GM20000 (cell line): Measurements from ENCODE around the gene MET.

Experiments used
- DNase-seq: peaks from one replicate; pipeline ENCODE4 v3.0.0; 2012; ENCODE audit warnings: low spot score
- TF ChIP-seq, protein P1 (sequence below): IDR thresholded peaks from 2 replicates; pipeline ENCODE4 v1.5.1; 2012; ENCODE audit warnings: mild to moderate bottlenecking, control low read depth; ENCODE audit errors: extremely low read depth, missing control alignments

MET gene

DNA sequence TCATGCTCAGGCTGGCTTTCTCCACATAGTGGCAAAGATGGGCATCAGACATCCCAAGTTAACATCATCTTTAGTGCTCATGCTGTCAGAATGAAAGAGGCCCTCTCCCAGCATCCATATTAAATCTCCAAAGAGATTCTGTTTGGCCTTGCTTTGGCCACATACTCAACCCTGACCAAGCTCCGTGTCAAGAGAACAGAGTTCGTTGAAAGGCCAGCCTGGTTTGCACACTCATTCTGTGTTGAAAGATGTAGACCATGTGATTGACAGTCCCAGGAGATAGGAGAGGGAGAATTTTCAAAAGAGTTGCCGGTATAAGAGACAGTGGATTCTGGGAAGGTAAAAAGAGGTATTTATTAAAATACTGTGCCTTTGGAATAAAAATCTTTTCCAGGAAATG lies 19.7 kb downstream of the MET start:
- TF ChIP-seq, protein P1, sequence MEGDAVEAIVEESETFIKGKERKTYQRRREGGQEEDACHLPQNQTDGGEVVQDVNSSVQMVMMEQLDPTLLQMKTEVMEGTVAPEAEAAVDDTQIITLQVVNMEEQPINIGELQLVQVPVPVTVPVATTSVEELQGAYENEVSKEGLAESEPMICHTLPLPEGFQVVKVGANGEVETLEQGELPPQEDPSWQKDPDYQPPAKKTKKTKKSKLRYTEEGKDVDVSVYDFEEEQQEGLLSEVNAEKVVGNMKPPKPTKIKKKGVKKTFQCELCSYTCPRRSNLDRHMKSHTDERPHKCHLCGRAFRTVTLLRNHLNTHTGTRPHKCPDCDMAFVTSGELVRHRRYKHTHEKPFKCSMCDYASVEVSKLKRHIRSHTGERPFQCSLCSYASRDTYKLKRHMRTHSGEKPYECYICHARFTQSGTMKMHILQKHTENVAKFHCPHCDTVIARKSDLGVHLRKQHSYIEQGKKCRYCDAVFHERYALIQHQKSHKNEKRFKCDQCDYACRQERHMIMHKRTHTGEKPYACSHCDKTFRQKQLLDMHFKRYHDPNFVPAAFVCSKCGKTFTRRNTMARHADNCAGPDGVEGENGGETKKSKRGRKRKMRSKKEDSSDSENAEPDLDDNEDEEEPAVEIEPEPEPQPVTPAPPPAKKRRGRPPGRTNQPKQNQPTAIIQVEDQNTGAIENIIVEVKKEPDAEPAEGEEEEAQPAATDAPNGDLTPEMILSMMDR = no peak
- no peak for DNase-seq

DNA sequence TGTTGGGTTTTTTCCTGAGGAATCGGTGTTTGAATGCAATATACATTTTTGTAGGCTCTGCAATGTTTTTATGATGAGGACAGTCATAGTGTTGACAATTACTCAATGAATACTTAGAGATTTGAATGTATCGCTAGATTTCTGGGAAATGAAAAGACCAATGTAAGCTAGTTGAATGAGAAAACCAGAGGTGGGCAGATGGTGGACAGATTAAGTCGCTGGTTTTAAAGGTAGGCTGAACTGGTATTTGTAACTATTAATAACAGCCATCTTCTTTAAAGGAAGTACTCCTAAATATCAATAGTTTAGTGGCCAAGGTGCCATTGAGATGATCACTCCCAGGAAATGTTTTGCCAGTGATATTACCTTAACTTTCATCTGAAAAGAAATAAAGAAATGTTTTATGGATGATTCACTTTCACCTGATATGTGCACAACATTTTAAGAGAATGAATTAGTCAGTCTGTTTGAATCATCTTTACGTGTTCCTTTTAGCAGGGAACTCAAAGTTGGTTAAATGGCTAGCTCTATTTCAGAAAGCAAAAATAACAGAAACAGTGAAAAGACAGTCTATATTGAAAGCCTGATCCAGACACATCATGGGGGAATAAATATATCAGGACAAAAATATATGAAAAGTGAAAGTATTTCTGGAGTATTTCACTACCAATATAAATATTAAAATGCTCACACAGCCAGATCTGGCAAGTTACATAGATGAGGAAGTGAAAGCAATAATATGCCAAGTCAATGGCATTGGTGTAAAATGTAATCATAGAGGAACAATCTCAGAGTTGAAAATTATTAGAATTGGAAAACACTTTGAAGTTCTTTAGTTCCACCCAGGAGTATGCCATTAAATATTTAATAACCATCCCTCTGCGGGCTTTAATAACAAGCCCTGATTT lies 20.7 kb downstream of the MET start:
- no peak for DNase-seq
- TF ChIP-seq, protein P1 = no peak

DNA sequence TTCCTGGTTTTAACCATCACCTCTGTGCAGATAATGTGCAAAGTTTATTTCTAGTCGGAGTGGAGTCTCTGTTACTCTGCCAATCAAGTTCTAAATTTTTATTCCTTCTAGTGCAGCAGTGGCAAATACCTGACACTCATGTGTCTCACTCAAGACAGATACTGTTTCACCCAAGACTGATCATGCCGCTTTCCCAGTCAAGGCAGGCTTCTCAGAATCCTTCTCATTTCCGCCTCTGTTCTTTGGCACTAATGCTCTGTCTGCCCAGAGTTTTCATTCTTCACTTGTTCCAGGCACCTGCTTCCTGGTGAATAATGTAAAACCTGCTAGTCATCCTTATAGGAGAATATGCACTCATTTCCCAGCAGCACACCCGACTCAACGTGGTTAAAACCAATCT lies 24.7 kb downstream of the MET start:
- no peak for DNase-seq
- TF ChIP-seq, protein P1 = no peak

DNA sequence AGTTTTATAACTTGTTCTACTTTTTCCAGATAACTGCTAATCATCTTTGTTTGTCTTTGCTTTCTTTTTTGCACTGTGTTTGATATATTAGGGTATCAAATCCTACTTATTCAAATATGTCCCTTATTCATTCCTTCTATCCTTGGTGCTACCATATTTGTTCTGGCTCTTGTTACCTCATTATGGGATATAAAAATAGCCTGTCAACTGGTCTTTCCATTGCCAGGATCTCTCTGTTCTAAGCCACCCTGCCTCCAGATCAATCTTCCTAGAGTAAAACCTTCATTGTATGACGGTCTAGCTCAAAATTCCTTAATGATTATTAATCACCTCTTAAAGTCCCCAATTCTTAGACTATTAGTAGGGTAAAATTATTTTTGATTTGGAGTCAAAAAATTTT lies 25.2 kb downstream of the MET start:
- DNase-seq = no peak
- TF ChIP-seq, protein P1 = no peak

DNA sequence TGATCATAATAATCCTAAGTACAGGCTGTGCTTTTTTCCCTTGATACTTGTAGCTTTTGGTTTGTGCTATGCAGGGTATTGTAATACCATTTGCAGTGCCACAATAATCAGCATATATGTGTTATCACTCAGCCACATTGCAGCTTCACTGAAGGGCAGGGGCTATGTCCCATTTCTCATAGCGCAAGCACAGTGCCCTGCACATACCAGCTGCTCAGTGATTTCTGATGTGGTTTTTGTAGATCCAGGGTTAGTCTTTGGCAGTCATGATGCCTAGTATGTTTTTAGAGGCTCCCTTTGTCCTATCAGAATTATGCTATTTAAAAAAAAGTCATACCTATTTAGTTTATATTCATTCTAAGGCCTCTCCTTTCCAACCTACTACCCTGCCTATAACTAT lies 25.8 kb downstream of the MET start:
- TF ChIP-seq, protein P1 = no peak
- DNase-seq = no peak

DNA sequence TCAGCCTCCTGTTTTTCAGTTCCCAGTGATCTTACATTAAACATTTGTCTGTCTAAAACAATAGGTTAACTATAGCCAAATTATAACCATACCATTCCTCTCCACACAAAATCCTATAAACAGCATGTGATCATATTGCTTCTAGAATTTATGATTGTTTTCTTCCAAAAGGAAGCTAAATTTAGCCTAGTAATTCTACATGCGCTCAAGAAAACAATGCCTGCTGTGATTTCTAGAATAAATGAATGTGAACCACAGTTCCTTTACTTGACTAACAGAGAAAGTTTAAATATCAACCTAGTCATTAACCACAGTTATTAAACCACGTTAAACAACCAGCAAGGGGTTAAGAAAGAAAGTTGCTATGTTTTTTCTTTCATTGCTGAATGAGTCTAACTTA lies 26.4 kb downstream of the MET start:
- DNase-seq = no peak
- TF ChIP-seq, protein P1 = no peak

DNA sequence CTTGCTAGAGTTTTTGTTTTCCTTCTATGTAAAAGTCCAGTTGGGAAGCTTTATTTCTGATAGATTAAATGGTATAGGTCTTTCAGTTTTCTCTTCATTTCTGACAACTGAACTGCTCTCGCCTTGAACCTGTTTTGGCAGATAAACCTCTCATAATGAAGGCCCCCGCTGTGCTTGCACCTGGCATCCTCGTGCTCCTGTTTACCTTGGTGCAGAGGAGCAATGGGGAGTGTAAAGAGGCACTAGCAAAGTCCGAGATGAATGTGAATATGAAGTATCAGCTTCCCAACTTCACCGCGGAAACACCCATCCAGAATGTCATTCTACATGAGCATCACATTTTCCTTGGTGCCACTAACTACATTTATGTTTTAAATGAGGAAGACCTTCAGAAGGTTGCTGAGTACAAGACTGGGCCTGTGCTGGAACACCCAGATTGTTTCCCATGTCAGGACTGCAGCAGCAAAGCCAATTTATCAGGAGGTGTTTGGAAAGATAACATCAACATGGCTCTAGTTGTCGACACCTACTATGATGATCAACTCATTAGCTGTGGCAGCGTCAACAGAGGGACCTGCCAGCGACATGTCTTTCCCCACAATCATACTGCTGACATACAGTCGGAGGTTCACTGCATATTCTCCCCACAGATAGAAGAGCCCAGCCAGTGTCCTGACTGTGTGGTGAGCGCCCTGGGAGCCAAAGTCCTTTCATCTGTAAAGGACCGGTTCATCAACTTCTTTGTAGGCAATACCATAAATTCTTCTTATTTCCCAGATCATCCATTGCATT lies 27.1 kb downstream of the MET start:
- TF ChIP-seq, protein P1 = no peak
- DNase-seq = no peak
